Umbilical cord (tissue), 2 donors: ENCODE results near the gene GADD45B. TPM values are rescaled to one million over a fixed set of nuclear protein-coding genes. Genes with fewer than 3 reads are reported as not detected.

ENCODE experiments used
- DNase-seq: peaks from one replicate; pipeline ENCODE4 v3.0.0-alpha.2; 2015; ENCODE audit warnings: low spot score
- total RNA-seq: library from RNA; depleted of rRNA; stranded (reverse); fragments of >200 nt; gene quantifications from one replicate; pipeline ENCODE4 v1.2.3, GENCODE V29; 2014; ENCODE audit warnings: low replicate concordance; ENCODE audit not compliant: insufficient read depth

Gene GADD45B, protein sequence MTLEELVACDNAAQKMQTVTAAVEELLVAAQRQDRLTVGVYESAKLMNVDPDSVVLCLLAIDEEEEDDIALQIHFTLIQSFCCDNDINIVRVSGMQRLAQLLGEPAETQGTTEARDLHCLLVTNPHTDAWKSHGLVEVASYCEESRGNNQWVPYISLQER
- 58.7 TPM for total RNA-seq

DNA sequence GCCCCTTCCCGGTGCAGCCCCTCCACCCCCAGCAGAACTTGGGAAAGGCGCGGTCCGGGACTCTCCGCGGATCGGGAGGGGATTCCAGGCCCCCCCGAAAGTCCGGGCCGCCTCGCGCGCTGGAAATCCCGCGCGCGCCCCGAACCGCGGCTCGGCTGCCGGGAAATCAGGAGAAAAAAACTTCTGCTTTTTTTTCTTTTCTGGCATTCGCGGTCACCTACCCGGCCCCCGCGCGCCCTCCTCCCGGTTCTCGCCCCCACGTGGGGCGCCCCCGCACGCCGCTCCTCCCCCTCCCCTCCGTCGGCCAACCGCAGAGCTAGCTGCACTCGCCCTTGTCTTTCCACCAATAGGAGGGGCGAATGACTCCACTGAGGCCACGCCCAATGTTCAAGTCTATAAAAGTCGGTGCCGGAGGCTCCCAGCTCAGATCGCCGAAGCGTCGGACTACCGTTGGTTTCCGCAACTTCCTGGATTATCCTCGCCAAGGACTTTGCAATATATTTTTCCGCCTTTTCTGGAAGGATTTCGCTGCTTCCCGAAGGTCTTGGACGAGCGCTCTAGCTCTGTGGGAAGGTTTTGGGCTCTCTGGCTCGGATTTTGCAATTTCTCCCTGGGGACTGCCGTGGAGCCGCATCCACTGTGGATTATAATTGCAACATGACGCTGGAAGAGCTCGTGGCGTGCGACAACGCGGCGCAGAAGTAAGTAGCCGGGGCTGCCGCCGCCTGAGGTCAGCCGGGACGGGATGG is at the start of gene GADD45B:
Gene GADD45B, plus strand, starts transcription at position 426 of the 749 bp plus-strand sequence. Its CDS starts 232 bp downstream, at position 658.
- DNase-seq, result peak; percentile 98

DNA sequence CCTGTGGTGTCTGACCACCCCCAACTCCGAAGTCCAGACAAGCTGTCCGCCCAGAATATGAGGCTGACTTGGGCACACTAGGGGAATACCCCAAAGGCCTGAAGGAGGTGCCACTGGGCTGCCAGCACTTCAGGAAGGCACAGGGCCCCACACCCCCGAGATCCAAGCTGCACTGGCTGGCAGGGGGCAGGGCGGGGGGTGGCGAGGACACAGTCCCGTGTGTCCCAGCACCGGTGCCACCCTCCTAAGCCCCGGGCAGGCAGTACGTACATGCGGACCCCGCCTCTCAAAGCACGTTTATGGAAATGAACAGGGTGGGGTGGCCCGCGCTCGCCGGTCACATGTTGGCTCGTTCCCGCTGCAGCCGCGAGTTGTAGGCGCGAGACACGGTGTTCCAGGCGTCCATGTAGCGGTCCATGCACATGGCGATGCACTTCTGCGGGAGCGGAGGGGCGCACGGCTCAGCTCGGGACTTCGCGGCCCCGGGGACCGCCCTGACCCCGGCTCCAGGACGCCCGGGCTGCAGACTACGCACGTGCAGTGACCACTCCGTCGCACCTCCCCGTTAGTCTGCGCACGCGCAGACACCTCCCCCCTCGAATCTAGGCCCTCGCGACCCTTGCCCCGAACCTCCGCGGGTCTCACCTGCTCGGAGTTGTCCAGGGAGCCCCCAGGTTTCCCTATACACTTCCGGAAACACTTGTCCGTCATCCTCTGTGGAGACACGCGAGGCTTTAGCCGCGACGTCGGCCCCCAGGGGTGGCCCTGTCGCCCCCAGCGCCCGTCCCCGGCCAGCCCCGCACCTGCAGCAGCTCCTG is 49.1 kb upstream of the GADD45B start:
- no peak for DNase-seq

DNA sequence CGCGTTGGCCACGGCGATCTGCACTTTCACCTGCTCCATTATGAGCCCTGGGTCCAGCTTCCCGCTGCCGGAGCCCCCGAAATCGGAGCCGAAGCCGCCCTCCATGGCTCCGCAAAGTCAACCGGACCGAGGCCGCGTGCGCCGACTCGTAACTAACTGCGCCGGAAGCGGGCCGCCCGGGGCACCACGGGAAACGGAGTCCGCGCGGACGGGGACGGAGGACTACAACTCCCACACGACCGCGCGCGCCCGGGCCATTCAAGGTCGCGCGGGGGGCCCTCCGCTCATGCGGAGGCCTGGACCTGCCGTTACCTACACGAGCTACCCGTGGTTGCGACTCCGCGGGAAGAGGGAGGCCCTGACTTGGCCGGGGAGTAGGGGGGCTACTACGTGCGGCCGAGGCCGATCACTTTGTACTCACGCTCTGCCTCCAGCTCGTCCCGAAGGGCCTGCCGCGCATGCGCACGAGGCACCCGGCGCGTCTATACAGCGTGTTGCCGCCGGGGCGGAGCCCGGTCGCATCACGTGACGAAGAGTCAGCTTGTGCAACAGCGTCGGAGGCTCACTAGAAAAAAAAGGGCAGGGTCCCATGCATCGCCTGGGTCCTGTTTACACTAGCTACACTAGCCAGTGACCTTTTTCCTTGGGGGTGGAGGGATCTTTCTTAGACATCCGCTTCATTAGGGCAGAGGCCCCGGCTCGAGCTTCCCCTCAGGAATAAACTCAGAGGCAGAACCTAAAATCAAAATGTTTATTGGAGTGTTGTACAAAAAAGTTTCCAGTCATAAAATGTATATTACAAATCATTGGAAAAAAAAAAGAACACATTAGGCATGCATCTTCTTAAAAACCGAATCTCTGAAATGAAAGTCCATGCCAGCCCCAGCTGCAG is 48.3 kb upstream of the GADD45B start, which contains the start of gene TIMM13:
Gene TIMM13, minus strand, starts transcription at position 158 of the 892 bp plus-strand sequence. Its CDS starts 53 bp downstream, at position 105.
- peak; percentile 99 for DNase-seq

DNA sequence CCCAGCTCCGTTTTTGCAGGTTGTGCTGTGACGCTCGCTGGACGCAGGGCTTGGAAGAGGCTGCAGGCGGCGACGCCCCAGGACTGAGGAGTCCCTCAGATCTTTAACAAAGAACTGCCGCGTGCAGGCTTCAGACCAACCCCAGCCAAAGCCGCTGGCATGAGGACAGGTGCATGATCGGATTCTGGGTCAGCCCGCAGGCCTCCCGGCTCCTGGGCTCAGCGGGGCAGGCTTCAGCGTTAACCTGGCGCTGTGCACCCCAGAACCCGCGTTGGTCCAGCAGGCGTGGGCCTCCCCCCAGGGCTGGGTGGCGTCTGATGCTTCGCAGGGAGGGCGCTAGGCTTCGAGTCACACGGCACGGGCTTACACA is 47.6 kb upstream of the GADD45B start:
- peak; percentile 35 for DNase-seq

DNA sequence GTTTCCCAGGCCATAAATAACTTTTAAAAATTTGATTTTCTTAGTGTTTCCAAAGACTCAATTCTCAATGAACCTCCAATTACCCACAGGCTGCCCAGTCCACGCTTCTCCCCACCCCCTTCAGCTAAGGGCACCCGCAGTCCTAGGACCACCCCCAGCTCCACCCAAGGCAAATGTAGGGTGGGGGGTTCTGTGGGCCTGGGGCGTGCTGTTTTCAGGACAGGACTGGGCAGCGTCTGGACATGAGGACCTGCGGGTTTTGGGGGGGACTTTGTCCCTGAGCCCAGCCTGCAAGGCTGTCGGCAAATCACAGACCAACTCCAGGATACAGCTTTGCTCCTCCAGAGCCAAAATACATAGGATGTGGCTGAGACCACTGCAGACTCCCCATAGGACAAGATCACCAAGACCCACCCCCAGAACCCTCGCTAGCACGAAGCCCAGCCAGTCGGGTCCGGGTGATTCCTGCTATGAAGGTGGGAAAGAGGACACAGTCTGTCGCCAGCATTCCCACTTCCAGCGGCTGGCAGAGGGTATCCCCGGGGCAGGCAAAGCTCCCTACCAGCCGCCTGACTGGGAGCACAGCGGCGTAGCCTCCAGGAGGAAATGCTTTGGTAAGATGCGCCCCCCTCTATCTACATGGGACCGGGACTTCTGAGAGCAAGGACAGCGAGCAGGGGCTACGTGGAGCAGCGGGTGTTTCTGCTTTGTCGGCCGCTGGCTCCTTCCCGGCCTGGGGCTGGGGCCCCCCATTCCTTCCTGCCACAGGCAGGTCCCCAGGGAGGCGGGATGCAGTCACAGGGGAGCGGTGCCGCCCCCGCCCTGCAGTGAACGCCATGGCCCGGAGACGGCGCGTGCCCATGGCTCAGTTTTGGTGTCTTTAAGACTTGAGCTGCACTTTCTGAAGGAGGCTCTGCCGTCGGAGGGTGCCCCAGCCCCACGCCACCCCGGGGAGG is 46.9 kb upstream of the GADD45B start:
- DNase-seq, result no peak

DNA sequence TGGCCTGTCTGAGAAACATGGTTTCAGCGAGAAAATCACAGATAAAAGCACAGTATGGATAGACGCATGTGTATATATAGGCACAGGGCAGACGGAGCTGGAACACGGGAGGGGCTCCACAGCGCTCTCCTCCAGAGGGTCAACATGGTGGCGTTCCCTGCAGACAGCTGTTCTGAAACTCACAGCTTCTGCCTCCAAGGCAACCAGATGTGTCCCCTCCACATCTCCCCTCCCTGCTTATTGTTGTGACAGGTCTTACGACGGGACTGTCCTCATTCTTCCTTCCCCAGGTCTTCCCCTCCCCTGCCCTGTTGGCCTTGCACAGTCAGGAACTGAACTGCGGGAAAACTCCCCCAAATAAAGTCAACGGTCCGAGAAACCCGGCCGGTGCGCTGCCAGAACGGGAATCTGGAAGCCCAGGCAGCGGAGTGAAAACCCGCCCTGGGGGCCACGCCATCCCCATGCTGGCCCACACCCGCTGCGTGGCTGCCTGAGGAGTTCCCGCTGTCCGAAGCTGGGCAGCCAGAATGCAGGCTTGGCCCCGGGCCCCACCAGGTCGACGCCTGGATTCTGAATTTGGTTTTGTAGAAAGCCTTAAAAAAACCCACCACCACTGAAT is 45.9 kb upstream of the GADD45B start:
- DNase-seq, result no peak

DNA sequence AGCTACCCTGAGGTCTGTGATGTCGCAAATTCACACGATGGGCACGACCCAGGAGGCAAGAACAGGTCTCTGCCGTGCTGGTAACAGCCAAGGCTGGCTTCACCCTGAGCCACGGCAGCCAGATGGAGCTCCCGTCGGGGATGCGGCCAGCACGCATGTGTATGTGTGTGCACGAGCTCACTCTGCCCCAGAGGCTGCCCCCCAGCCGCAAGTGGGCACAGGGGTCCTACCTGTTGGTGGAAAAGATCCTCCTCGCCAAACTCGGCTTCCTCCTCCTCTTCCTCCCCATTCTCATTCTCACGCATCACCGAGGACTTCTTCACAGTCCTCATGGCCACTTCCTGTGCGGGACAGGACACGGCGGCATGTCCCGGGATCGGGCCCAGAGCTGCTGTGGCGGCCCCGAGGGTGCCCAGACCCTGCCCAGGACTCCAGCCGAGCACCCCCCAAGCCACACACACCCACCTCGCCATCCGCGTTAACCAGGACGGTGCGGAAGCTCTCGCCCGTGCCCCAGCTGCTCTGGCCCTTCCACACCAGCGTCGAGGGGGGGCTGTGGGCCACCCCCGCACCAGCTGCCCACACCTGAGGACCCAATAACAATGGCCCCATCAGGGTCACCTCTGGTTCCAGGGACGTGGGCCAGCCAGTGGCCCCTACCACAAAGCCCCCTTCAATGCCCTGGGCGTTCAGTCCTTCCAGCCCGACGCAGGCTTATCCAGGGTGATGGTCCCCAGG is 44.4 kb upstream of the GADD45B start:
- DNase-seq, result no peak

DNA sequence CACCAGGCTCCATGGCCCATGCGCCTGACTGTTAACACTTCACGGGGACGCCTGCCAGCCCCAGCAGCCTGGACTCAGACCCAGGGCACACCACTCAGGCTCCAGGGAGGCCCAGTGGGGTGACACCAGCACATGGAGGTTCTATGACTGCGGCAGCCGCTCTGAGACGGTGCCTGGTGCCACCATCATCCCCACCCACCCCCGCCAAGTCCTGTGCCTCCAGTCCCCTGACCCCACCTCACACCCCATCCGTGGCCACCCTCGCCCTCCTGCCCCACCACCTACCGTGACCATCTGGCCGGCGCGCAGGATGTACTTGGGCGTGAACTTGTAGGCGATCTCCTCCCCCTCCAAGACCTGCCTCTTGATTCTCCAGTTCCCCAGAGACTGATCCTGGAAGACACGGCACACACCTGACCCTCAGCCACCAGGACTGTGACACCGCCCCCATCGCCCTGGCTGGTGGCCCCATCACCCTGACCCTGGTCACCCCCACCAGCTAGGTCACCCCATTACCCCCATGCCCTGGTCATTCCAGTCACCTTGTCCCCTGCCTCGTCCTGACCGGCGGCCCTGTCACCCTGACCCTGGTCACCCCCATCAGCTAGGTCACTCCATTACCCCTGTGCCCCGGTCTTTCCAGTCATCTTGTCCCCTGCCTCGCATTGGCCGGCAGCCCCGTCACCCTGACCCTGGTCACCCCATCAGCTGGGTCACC is 43.6 kb upstream of the GADD45B start:
- DNase-seq, result no peak

DNA sequence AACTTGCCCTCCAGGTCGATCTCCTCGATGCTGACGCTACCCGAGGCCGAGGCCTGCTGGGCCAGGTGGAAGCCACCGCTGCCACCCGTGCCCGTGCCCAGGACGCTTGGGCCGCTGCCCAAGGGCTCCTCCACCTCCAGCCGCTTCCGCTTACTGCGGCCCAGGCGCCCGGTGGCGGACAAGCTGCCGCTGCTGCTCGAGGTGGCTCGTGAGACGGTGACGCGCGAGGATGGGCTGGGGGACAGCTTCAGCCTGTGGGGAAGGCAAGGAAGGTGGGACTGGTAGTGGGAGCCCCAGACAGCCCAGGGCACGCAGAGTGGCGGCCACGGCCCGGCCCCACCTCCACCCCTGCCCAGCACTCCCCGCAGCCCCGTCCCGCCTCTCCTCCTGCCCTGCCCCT is 42.1 kb upstream of the GADD45B start:
- no peak for DNase-seq

DNA sequence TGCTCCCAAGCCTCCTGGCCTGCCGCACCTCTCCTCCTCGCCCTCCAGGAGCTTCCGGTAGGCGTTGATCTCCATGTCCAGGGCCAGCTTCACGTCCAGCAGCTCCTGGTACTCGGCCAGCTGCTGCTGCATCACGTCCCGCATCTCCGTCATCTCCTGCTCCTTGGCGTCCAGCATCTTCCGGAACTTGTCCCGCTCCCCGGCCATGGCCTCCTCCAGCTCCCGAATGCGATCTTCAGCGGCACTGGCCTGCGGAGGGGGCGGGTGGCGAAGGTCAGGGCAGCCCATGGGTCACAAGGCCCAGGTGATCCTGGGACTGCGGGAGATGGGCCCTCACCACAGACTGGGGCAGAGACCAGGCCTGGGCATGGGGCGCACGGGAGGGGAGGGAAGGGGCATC is 41.7 kb upstream of the GADD45B start:
- DNase-seq, result no peak

DNA sequence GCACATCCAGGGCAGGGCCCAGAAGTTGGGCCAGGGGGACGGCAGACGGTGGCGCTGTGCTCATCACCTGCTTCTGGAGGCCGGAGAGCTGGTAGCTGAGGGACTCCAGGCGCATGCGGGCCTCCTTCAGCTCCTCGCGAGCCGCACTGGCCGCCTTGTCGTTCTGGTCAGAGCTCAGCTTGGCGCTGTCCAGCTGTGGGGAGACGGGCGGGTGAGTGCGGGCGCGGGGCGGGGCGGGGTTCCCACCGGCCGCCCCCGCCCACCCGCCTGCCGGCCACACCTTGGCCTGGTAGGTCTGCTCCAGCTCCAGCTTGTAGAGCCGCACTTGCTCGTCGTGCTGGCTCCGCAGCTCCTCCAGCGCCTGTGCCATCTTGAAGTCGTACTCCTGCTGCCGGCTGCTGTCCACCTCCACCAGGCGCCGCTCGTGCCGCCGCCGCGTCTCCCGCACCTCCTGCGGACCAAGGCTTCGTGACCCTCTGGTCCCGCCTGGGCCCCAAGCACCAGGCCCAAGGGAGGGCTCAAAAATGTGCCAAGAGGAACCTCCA is 41.1 kb upstream of the GADD45B start:
- no peak for DNase-seq

DNA sequence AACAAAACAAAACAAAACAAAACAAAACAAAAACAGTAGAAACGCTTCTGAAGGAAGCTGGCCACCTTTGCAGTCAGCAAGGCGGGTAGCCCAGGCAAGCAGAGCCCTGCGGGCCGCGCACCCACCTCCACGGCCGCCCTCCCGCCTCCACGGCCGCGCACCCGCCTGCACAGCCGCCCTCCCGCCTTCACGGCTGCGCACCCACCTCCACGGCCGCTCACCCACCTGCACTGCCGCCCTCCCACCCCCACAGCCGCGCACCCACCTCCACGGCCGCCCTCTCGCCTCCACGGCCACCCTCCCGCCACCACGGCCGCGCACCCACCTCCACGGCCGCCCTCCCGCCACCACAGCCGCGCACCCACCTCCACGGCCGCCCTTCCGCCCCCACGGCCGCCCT is 39.5 kb upstream of the GADD45B start:
- no peak for DNase-seq

DNA sequence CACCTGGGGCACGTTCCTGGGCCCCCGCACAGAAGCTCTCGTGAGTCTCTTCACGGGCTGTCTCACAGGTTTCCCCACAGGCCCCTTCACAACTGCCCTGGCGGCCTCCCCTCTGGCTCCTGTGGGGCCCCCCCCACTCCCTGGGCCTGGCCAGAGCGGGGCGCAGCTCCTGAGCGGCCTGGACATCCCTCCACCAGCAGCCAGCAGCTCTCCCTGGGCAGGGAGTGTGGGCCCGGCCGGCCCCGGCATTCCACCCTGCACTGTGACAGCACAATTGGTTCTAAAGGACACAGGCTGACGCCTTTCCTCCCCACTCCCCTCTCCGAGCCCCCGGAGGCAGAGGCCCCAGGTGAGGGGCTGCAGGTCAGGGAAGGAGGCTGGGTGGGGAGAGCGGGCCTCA is 39.0 kb upstream of the GADD45B start:
- DNase-seq, result no peak

DNA sequence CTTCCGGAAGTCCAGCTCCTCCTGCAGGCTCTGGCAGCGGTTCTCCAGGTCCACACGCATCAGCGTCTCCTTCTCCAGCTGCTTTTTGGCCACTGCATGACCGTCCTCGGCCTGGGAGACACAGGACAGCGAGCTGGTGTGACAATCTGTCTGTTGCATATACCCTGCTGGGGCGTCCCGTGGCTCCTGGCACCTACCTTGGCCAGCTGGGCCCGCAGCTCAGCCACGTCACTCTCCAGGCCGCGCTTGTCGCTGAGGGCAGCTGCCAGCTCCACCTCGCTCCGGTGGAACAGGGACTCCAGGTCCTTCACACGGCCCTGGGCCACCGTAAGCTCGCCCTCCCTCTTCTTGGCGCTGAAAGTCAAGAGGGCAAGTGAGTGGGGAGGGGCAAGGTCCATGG is 37.7 kb upstream of the GADD45B start:
- no peak for DNase-seq

DNA sequence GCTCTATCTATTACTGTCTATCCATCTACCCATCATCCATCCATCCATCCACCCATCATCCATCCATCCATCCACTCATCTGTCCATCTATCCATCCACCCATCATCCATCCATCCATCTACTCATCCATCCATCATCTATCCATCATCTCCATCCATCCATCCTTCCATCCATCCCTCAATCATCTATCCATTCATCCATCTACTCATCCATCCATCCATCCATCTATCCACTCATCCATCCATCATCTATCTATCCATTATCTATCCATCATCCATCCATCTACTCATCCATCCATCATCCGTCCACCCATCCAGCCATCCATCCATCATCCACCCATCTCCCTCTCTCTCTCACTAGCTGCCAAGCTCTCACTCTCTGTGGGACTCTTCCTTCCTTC is 35.4 kb upstream of the GADD45B start:
- DNase-seq, result no peak

DNA sequence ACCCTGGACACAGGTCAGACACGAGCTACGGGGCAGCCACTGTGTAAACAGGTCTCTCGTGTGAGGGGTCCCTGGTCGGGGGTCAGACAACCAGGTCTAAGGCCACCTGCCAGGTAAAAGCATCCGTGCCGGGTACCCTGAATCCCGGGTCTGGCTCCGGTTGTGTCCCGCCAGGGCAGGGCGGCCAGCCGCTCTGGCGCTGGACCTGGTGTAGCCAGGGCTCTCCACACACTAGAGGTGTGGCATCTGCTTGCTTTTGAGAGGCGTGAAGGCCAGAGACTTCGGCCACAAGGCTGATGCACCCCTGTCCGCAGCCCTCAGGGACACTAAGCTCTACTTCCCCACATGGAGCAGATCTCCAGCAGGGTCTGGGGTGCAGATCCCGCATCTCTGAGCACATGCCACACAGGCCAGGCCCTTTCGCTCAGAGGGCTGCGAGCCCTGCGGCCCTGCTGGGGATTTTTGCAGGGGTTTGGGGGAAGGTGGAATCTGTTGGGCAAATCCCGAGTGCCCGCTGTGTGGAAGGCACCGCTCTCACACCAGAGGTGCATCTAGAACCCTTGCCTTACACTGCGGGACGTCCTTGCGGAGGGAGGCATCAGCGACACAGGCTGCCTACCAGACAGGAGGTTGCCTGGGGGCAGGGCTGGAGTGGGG is 34.7 kb upstream of the GADD45B start:
- DNase-seq, result no peak

DNA sequence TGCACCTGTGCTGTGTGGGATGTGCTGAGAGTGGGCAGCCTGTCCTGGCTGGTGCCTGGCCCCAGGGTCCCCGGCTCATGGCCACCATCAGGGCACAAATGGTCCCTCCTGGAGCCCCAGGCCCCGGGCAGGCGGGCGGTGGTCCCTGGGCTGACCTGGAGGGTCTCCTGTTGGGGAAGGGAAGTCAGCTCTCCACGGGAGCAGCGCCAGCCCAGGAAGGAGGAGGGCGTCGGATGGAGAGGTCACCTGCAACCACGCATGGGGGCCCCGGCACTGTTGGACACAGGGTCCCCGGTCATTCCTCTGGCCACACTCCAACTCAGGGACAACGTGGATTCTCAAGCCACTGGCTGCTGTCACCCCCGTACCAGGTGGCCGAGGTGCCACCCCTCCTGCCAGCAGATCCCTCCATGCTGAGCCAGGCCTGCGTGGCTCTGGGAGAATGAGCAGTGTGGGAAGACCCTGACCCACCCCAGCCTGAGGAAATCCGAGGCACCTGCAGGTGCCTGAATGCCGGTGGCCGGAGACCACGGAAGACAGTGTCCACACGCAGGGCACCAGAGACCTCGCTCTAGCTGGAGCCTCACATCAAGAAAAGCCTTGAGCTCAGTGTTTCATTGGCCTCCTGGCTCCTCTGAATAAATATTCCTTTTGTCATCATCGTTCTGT is 32.7 kb upstream of the GADD45B start:
- DNase-seq, result no peak
